GM12892 (cell line): ENCODE data around the gene FTHL17.

Source experiments
- DNase-seq: peaks from one replicate; pipeline ENCODE4 v3.0.0; 2011; ENCODE audit not compliant: insufficient read length
- FAIRE-seq: peaks from 2 replicates; lab custom pipeline; 2011; peaks lifted over from hg19 to GRCh38; lab: Jason Lieb, UNC
- POLR2A ChIP-seq: IDR thresholded peaks from 2 replicates; pipeline ENCODE4 v1.6.1; 2011; ENCODE audit warnings: low read depth, low read length, control low read depth
- POLR2AphosphoS5 ChIP-seq: IDR thresholded peaks from 2 replicates; pipeline ENCODE4 v1.6.1; 2011; ENCODE audit warnings: low read depth, low read length, control low read depth
- TAF1 ChIP-seq: IDR thresholded peaks from 2 replicates; pipeline ENCODE4 v1.6.1; 2011; ENCODE audit warnings: low read depth, mild to moderate bottlenecking, control low read depth, low read length, borderline replicate concordance

Gene FTHL17

DNA sequence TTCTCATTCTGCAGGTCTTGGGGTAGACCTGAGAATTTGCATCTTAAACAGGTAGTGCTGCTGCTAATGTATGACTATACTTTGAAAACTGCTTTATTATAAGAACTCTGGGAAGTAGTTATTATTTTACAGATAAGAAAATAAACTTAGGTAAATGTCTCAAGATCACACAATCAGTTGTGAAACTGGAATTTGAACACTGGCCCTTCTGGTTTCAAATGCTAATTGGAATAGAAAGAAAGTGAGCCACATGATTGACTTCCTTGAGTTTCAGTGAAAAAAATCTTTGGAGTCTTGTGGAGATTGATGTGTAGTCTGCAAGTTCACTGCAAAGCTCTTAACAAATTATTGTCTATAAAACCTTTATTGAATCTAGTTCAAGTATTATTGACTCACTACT, 44.5 kb downstream of the FTHL17 start:
- no peak for DNase-seq
- TF ChIP-seq POLR2AphosphoS5 (no peak), POLR2A (no peak), TAF1 (no peak)
- no peak for FAIRE-seq

DNA sequence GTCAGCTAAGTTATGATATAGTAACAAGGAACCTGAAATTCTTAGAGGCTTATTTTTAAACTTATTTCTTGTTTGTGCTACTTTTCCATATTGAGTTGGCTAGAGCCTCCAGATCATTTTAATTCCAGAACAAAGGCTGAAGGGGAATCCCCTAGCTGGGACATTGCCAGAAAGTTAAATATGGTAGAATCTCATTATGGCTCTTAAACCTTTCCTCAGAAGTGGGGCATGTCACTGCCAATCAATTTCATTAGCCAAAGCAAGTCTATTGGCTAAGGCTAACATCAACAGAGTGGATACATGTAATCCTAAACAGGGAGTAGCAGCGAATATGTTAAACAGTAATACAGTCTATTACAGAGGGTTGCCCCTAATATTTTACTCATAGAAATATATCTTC, 47.0 kb downstream of the FTHL17 start:
- no peak for DNase-seq

DNA sequence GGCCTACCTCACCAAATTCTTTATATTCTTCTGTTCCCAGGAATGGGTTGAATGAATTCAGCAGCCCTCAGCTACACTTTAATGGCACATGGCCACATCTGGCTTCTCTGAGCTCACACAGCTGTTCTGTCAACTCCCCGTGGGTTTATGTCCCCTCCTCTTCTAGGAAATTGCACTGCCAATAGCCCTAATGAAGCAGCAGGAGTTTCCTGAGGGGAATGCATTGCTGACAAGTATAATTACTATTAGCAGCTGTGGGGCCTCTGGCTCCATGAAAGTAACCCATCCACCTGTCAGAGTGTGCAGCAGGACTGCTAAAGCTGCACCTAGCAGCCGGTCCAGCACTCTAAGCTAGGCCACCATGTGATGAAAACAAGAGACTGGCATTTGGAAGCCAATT, 50.3 kb downstream of the FTHL17 start:
- DNase-seq (no peak), FAIRE-seq (no peak)
- TF ChIP-seq POLR2AphosphoS5 (no peak), TAF1 (no peak), POLR2A (no peak)

More for the DNA sequence above, 47.0 kb downstream of the FTHL17 start:
- FAIRE-seq = no peak
- TF ChIP-seq TAF1 (no peak), POLR2A (no peak), POLR2AphosphoS5 (no peak)
